ENCODE measurements around the gene SCGB2A2. TPM values are rescaled to one million over a fixed set of nuclear protein-coding genes. Genes with fewer than 3 reads are reported as not detected.

SCGB2A2 gene
- total RNA-seq, result not detected in 2 replicates

DNA sequence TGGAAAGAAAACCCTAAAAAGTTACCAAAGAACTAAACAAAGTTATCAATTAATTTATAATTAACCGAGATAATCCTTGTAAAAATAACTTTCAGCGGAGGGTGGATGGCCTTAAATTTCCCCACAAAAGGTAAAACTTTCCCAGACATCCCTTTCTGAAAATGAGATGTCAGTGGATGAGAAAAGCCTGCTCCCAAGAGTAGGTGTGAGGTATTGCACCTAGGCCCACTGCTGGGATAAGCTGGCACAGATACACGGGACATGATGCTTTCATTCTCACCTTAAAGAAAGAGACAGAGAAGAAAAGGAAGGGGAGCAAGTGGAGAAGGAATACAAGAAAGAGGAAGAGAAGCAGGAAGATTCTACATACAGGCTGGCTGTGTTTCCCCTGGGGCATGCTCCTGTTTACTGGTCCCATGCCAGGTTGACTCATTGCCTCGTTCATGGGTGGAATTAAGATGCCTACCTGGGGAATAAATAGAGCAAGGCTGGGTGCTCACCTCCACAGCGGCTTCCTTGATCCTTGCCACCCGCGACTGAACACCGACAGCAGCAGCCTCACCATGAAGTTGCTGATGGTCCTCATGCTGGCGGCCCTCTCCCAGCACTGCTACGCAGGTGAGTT lies at the start of gene SCGB2A2:
Gene SCGB2A2, plus strand, starts transcription at position 505 of the 625 bp plus-strand sequence. Its CDS starts 59 bp downstream, at position 564.
- Mint-ChIP-seq H3K27ac (no peak within 1 kb of the TSS), H3K4me3 (ENCODE audit: low read depth) (no peak within 1 kb of the TSS), H3K4me1 (ENCODE audit: low read depth) (peaks cover 8% of the 10 kb centered on the region), H3K9me3 (no peaks in the 10 kb centered on the region), H3K36me3 (ENCODE audit: low read depth) (no peaks in the 10 kb centered on the region), H3K27me3 (ENCODE audit: low read depth) (peaks cover 9% of the 10 kb centered on the region)
- no peak for DNase-seq (ENCODE audit: low spot score)
- intact Hi-C loops (cut with micrococcal nuclease), result no loop called here

DNA sequence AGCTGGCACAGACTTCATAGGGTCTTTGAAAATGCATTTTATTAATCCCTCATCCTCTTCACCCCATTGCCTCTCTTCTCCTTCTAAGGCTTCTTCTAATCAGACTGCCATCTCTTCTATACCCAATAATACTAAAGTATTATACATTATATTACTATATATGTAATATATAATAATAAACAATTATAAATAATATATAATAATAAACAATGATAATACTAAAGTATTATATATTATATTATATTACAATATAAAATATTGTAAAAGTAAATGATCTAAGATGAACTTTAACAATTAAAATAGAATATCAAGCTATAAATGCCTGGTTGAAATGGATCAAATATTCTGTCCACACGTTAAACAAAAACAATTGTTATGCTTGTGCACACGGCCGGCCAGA lies 48.5 kb upstream of the SCGB2A2 start:
- H3K4me3 Mint-ChIP-seq (ENCODE audit: low read depth), result no peak overlapping the region
- peaks cover 30% of the 10 kb centered on the region for H3K9me3 Mint-ChIP-seq
- H3K27me3 Mint-ChIP-seq (ENCODE audit: low read depth), result peaks cover 16% of the 10 kb centered on the region
- no peaks in the 10 kb centered on the region for H3K36me3 Mint-ChIP-seq (ENCODE audit: low read depth)
- intact Hi-C loops (cut with micrococcal nuclease), result no loop called here
- H3K4me1 Mint-ChIP-seq (ENCODE audit: low read depth), result no peaks in the 10 kb centered on the region
- no peak for DNase-seq (ENCODE audit: low spot score)
- H3K27ac Mint-ChIP-seq, result no peak overlapping the region

DNA sequence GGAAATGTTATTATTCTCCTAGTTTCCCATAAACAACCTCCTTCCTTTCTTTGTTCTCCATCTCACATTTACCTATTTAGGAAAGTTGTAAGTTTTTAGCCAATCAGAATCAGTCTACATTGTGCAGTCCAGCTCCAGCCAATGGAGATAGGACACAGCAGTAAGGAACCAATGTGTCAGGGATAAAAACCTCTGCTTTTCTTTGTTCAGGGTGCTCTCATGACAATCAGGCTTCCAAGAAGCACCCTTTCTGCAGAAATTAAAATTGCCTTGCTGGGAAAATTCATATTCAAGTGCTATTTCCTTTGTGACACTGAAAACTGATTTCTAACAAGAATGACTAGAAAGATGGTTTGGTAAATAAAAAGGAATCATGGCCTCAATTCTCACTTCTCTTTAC lies 46.9 kb upstream of the SCGB2A2 start:
- Mint-ChIP-seq H3K9me3 (peaks cover 30% of the 10 kb centered on the region), H3K4me1 (ENCODE audit: low read depth) (no peaks in the 10 kb centered on the region), H3K27ac (no peak overlapping the region), H3K27me3 (ENCODE audit: low read depth) (peaks cover 8% of the 10 kb centered on the region), H3K4me3 (ENCODE audit: low read depth) (no peak overlapping the region), H3K36me3 (ENCODE audit: low read depth) (no peaks in the 10 kb centered on the region)
- DNase-seq (ENCODE audit: low spot score), result no peak
- intact Hi-C loops (cut with micrococcal nuclease), result no loop called here

DNA sequence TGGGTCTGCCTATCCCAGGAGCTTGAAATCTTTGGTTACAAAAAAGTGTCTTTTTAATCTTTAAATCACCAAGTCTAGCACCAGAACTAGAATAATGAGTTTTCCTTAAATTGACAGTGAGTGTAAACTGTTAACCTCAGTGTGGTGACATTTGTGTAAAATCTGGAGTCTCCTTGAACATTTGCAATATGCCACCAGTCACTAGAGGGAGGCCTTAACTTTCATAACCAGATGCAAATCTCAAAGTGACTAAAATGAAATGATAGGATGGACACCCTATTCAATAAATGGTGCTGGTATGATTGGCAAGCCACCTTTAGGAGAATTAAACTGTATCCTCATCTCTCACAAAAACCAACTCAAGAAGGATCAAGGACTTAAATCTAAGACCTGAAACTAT lies 36.2 kb upstream of the SCGB2A2 start:
- Mint-ChIP-seq H3K36me3 (ENCODE audit: low read depth) (no peaks in the 10 kb centered on the region), H3K27ac (no peak overlapping the region), H3K27me3 (ENCODE audit: low read depth) (peaks cover 22% of the 10 kb centered on the region), H3K4me1 (ENCODE audit: low read depth) (no peaks in the 10 kb centered on the region), H3K9me3 (no peaks in the 10 kb centered on the region), H3K4me3 (ENCODE audit: low read depth) (no peak overlapping the region)
- intact Hi-C loops (cut with micrococcal nuclease), result no loop called here
- DNase-seq (ENCODE audit: low spot score), result no peak

DNA sequence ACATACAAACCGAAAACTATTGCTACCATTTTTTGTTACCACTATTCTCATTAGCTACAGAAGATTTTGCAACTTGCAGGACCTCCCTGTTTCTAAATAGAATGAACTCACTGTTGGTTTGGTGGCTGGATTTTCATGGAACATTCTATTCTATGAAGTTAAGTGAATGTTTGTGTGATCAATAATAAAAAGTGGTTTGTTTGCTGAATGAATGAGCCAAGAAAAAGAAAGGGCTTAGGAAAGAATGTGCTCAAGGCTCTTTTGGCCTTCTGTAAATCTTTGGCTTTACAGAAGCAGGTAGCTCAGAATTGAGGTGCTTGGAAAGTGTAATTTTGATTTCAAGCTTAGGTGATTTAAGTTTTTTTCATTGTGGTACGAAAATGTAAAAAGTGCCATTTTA lies 33.8 kb upstream of the SCGB2A2 start:
- Mint-ChIP-seq H3K9me3 (no peaks in the 10 kb centered on the region), H3K27me3 (ENCODE audit: low read depth) (peaks cover 25% of the 10 kb centered on the region), H3K27ac (no peak overlapping the region), H3K4me3 (ENCODE audit: low read depth) (no peak overlapping the region), H3K36me3 (ENCODE audit: low read depth) (no peaks in the 10 kb centered on the region), H3K4me1 (ENCODE audit: low read depth) (no peaks in the 10 kb centered on the region)
- no peak for DNase-seq (ENCODE audit: low spot score)
- intact Hi-C loops (cut with micrococcal nuclease), result loop anchor here (5.0 kb wide), 1 partner anchor 76 kb away; no protein-coding TSS in a partner anchor

DNA sequence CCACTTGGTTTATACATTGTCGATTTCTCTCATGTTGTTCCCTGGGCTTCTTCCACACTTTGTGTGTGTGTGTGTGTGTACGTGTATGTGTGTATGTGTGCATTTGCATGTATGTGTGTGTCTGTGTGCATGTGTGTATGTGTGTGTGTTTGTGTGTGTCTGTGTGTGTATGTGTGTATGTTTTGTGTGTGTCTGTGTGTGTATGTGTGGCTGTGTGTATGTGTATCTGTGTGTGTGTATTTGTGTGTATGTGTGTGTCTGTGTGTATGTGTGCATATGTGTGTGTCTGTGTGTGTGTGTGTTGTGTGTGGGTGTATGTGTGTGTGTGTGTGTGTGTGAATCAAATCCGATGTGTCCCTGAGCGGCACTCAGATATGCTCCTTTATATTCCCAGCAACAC lies 32.5 kb upstream of the SCGB2A2 start:
- DNase-seq (ENCODE audit: low spot score), result no peak
- H3K9me3 Mint-ChIP-seq, result no peaks in the 10 kb centered on the region
- H3K27me3 Mint-ChIP-seq (ENCODE audit: low read depth), result peaks cover 25% of the 10 kb centered on the region
- H3K4me1 Mint-ChIP-seq (ENCODE audit: low read depth), result no peaks in the 10 kb centered on the region
- intact Hi-C loops (cut with micrococcal nuclease), result loop anchor here (5.0 kb wide), 1 partner anchor 75 kb away; no protein-coding TSS in a partner anchor
- no peak overlapping the region for H3K4me3 Mint-ChIP-seq (ENCODE audit: low read depth)
- H3K27ac Mint-ChIP-seq, result no peak overlapping the region
- no peaks in the 10 kb centered on the region for H3K36me3 Mint-ChIP-seq (ENCODE audit: low read depth)

DNA sequence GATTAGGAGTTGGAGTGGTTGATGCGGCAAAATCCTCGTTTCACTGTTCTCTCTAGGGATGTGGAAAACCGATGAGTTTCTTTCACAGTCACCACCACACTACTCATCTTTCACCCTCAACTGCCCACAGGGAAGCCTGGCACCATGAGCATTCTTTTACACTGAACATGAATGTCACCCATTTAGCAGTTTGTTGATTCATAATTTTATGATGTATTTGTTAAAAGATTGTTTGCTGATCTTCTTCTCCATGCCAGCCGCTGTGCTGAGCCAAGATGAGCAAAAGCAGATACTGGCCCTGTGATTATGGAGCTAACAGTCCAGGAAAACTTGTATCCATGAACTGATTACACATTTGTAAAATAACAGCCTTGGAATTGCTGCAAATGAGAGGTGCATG lies 31.8 kb upstream of the SCGB2A2 start:
- H3K27me3 Mint-ChIP-seq (ENCODE audit: low read depth), result peaks cover 22% of the 10 kb centered on the region
- no peak for DNase-seq (ENCODE audit: low spot score)
- no peaks in the 10 kb centered on the region for H3K36me3 Mint-ChIP-seq (ENCODE audit: low read depth)
- H3K4me3 Mint-ChIP-seq (ENCODE audit: low read depth), result no peak overlapping the region
- no peak overlapping the region for H3K27ac Mint-ChIP-seq
- no peaks in the 10 kb centered on the region for H3K9me3 Mint-ChIP-seq
- intact Hi-C loops (cut with micrococcal nuclease), result loop anchor here (5.0 kb wide), 1 partner anchor 74 kb away; no protein-coding TSS in a partner anchor
- H3K4me1 Mint-ChIP-seq (ENCODE audit: low read depth), result no peaks in the 10 kb centered on the region

DNA sequence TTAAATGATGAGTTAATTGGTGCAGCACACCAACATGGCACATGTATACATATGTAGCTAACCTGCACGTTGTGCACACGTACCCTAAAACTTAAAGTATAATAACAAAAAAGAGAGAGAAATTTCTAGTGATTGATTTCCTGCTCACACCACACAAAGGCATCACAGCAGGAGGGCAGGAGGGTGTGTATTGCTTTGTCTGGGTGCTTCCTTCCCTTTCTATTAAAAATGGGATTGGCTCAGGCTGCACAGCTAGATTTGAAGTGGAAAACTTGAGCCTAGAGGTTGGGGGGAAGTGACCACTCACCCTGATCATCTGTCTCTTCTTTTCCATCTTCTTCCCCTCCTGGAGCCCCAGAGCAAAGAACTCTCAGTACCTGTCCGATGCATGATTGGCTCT lies 28.9 kb upstream of the SCGB2A2 start:
- H3K36me3 Mint-ChIP-seq (ENCODE audit: low read depth), result no peaks in the 10 kb centered on the region
- H3K9me3 Mint-ChIP-seq, result no peaks in the 10 kb centered on the region
- H3K4me1 Mint-ChIP-seq (ENCODE audit: low read depth), result no peaks in the 10 kb centered on the region
- H3K27ac Mint-ChIP-seq, result no peak overlapping the region
- peaks cover 10% of the 10 kb centered on the region for H3K27me3 Mint-ChIP-seq (ENCODE audit: low read depth)
- intact Hi-C loops (cut with micrococcal nuclease), result no loop called here
- DNase-seq (ENCODE audit: low spot score), result no peak
- no peak overlapping the region for H3K4me3 Mint-ChIP-seq (ENCODE audit: low read depth)

DNA sequence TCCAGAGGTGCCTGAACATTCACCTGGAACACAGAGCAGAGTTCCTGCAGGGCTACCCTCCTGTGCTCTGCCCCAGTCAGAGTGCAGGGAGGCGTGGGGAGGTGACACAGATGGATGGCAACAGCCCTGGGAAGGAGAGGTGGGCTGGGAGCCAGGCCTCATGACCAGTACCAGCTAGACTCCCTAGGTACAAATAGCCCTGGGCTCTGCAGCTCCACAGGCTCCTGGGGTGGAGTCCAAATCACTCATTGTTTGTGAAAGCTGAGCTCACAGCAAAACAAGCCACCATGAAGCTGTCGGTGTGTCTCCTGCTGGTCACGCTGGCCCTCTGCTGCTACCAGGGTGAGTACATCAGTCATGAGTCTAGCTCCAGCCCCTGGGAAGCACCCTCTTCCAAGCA lies 27.9 kb upstream of the SCGB2A2 start, which contains the start of gene SCGB1D2:
Gene SCGB1D2, plus strand, starts transcription at position 219 of the 400 bp plus-strand sequence. Its CDS starts 69 bp downstream, at position 288.
- no peaks in the 10 kb centered on the region for H3K36me3 Mint-ChIP-seq (ENCODE audit: low read depth)
- intact Hi-C loops (cut with micrococcal nuclease), result no loop called here

DNA sequence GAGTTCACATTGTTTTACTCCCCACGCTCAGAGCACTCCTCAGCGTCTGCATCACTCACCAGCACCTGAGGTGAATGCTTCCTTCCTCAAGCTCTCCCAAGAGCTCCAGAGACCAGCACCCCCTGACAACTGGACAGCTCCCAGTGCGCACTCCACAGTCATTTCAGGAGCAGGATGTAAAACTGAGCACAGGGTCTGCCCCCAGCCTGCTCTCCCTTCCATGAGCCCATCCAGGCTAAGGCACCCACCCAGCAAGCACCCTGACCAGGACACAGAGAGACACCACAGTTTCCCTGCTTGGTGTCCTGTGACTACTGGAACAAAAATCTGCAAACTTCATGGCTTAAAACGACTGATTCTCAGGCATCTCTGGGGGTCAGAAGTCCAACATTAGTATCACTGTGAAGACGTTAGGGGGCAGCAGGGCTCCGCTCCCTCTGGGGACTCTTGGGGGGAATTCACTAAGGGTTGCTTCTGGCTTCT lies 24.6 kb upstream of the SCGB2A2 start:
- H3K27me3 Mint-ChIP-seq (ENCODE audit: low read depth), result peaks cover 5% of the 10 kb centered on the region

More for the DNA sequence above, 27.9 kb upstream of the SCGB2A2 start, which contains the start of gene SCGB1D2:
- Mint-ChIP-seq H3K4me1 (ENCODE audit: low read depth) (no peaks in the 10 kb centered on the region), H3K4me3 (ENCODE audit: low read depth) (no peak within 1 kb of the TSS), H3K27me3 (ENCODE audit: low read depth) (peaks cover 10% of the 10 kb centered on the region), H3K27ac (no peak within 1 kb of the TSS), H3K9me3 (no peaks in the 10 kb centered on the region)
- no peak for DNase-seq (ENCODE audit: low spot score)

DNA sequence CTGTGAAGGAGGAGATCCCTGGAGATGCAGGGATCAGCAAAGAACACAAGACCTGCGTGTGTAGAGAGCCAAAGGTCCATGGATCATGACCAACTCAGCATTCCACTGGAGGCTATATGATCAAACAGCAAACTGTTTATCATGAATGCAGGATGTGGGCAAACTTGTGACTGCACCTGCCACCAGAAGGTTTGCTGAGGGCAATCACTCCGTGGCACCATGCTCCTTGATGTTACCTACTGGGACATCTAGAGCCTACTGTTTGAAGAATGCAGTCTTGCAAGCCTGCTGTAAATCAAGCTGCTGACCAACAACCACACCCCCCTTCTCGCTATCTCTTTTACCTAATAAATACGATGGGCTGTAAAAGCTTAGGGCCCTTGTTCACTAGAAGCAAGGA lies 18.3 kb upstream of the SCGB2A2 start:
- Mint-ChIP-seq H3K4me3 (ENCODE audit: low read depth) (no peak overlapping the region), H3K27me3 (ENCODE audit: low read depth) (peaks cover 5% of the 10 kb centered on the region), H3K36me3 (ENCODE audit: low read depth) (no peaks in the 10 kb centered on the region), H3K4me1 (ENCODE audit: low read depth) (no peaks in the 10 kb centered on the region), H3K9me3 (peaks cover 41% of the 10 kb centered on the region), H3K27ac (no peak overlapping the region)
- intact Hi-C loops (cut with micrococcal nuclease), result no loop called here
- DNase-seq (ENCODE audit: low spot score), result no peak

More for the DNA sequence above, 24.6 kb upstream of the SCGB2A2 start:
- peaks cover 9% of the 10 kb centered on the region for H3K9me3 Mint-ChIP-seq
- intact Hi-C loops (cut with micrococcal nuclease), result no loop called here
- H3K27ac Mint-ChIP-seq, result no peak overlapping the region
- H3K36me3 Mint-ChIP-seq (ENCODE audit: low read depth), result no peaks in the 10 kb centered on the region
- H3K4me1 Mint-ChIP-seq (ENCODE audit: low read depth), result no peaks in the 10 kb centered on the region
- H3K4me3 Mint-ChIP-seq (ENCODE audit: low read depth), result no peak overlapping the region
- DNase-seq (ENCODE audit: low spot score), result no peak

DNA sequence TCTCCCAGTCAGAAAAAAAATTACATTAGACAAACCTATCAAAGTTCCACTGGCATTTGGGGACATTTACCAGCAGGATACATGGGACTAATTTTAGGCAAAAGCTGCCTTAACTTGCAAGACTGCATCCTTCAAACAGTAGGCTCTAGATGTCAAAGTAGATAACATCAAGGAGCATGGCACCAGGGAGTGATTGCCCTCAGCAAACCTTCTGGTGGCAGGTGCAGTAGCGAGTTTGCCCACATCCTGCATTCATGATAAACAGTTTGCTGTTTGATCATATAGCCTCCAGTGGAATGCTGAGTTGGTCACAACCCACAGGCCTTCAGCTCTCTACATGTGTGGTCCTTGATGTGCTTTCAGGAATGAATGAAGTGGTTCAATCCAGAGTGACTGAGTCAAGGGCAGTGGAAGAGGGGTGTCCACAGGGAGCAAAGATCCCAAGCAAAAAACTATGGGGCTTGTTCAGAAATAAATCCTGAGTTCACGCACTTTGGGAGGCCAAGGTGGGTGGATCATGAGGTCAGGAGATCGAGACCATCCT lies 15.9 kb upstream of the SCGB2A2 start:
- H3K27me3 Mint-ChIP-seq (ENCODE audit: low read depth), result peaks cover 15% of the 10 kb centered on the region
- H3K36me3 Mint-ChIP-seq (ENCODE audit: low read depth), result no peaks in the 10 kb centered on the region
- intact Hi-C loops (cut with micrococcal nuclease), result no loop called here
- no peaks in the 10 kb centered on the region for H3K4me1 Mint-ChIP-seq (ENCODE audit: low read depth)
- peaks cover 41% of the 10 kb centered on the region for H3K9me3 Mint-ChIP-seq
- H3K4me3 Mint-ChIP-seq (ENCODE audit: low read depth), result no peak overlapping the region
- no peak for DNase-seq (ENCODE audit: low spot score)
- H3K27ac Mint-ChIP-seq, result no peak overlapping the region

DNA sequence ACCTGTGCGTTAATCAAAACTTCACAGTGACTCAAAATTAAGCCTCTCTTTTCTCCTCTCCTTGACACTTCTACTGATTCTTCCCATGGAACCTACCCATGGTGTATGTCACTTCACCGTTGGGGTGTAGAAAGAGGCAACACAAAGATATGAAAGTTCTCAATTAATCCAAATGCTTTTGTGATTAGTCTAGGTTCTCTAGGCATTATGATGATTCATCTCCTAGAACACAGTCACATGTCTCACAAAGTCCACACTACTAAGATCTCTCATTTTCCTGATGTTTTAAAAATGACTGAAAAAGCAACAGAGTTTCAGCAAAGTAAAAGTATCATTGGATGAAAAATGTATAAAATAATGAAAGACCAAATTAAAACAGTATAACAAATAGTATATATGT lies 13.7 kb upstream of the SCGB2A2 start:
- Mint-ChIP-seq H3K4me3 (ENCODE audit: low read depth) (no peak overlapping the region), H3K36me3 (ENCODE audit: low read depth) (no peaks in the 10 kb centered on the region), H3K27ac (no peak overlapping the region), H3K27me3 (ENCODE audit: low read depth) (peaks cover 13% of the 10 kb centered on the region), H3K4me1 (ENCODE audit: low read depth) (no peaks in the 10 kb centered on the region), H3K9me3 (peaks cover 22% of the 10 kb centered on the region)
- DNase-seq (ENCODE audit: low spot score), result no peak
- intact Hi-C loops (cut with micrococcal nuclease), result no loop called here

All from activated T-helper 2 cell treated with anti-CD3 and anti-CD28 coated beads, Interferon-gamma antibody, Interleukin-2, Interleukin-4, amounts not matched to agents 10 μg/mL and 5 μg/mL and 100 μg/mL, durations not matched to agents 14 hours and 24 hours and 36 hours (primary cell).